Measurements from ENCODE around the gene KRTAP4-9. TPM values are rescaled to one million over a fixed set of nuclear protein-coding genes. Genes with fewer than 3 reads are reported as not detected.
"Not testable (repeated sequence)": the region's sequence is repeated elsewhere in the genome, so short reads cannot be mapped to it uniquely, and the experiment has no call there.

KRTAP4-9 gene
- total and polyA plus RNA-seq, 2 of the 13 experiments (the other 11 are each of a cell fraction or from before 2014, with no cell fraction given), result not detected

GRCh38 chr17:41121742-41122141 is 16.6 kb downstream of the KRTAP4-9 start (continued):
- no peak for TF ChIP-seq ZNF407 (CRISPR knock-in tag; IDR thresholded peaks at IDR 0.05; ENCODE audit: not compliant biosample characterization)
- TF ChIP-seq ZNF740 (CRISPR knock-in tag; IDR thresholded peaks at IDR 0.05), result no peak
- no peak for TF ChIP-seq ZSCAN30 (CRISPR knock-in tag; IDR thresholded peaks at IDR 0.05)
- no peak for TF ChIP-seq ZNF546 (CRISPR knock-in tag; conservative IDR thresholded peaks at IDR 0.05)
- peak; percentile 85 for TF ChIP-seq PCBP2 (optimal IDR thresholded peaks at IDR 0.05; ENCODE audit: low read depth, low read length, poor library complexity, severe bottlenecking)

DNA sequence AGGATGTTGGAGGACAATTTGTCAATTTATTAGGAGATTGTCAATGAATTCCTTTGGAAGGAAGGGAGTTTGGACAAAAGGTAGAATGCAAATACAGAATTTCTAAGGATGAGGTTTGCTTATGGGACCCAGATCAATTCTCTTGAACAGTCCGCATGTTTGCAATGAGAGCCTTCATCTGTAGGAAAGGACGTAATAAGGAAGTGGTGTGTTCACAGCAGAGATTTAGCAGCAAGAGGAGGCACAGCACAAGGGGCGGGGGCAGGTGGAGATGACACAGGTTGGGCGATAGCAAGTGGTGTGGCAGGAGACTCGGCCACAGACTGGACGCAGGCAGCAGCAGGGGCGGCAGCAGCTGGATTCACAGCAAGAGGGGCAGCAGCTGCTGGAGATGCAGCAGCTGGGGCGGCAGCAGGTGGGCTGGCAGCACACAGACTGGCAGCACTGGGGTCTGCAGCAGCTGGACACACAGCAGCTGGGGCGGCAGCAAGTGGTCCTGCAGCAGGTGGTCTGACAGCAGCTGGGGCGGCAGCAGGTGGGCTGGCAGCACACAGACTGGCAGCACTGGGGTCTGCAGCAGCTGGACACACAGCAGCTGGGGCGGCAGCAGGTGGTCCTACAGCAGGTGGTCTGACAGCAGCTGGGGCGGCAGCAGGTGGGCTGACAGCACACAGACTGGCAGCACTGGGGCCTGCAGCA is 18.3 kb downstream of the KRTAP4-9 start:
- H3K36me3 ChIP-seq (replicated peaks in 1 of 2; ENCODE audit: control insufficient read depth in 1 of 2, insufficient read depth in 2 of 2, low read length in 2 of 2); POLR2A ChIA-PET; FAIRE-seq; CTCF ChIA-PET (ENCODE audit: low intra/inter-chr PET ratio, low total read pairs); DNase-seq (ENCODE audit: low spot score); H3K27ac ChIP-seq (ENCODE audit: extremely low read length, insufficient read depth, low read length); ATAC-seq; intact Hi-C loops (cut with micrococcal nuclease; ENCODE audit: unreplicated experiment); H3K4me1 ChIP-seq (ENCODE audit: insufficient read depth, low read length); H3K9ac ChIP-seq (ENCODE audit: insufficient read depth, low read depth, low read length); H3K9me3 ChIP-seq (ENCODE audit: low read length); BruUV-seq (replicated peaks); H2AFZ ChIP-seq (ENCODE audit: low read length); H3K4me2 ChIP-seq (ENCODE audit: low read depth, low read length); in situ Hi-C loops (cut with HindIII; ENCODE audit: extremely low pct_ligation_motif_present, low pct_unique_long_range_greater_than_20kb); H4K20me1 ChIP-seq (ENCODE audit: insufficient read depth, low read length); H3K27me3 ChIP-seq (ENCODE audit: control insufficient read depth in 1 of 2, insufficient read depth in 2 of 2, low read length in 2 of 2); H3K79me2 ChIP-seq (ENCODE audit: insufficient read depth, low read length); H3K4me3 ChIP-seq (replicated peaks in 1 of 3; ENCODE audit: insufficient read depth in 1 of 3, low read depth in 2 of 3, low read length in 3 of 3): not testable (repeated sequence)
- WGBS (ENCODE audit: low lambda C conversion rate), result 47% methylated on average over 7 of the region's 12 CpGs

- whole genome bisulfite sequencing (ENCODE audit: low lambda C conversion rate), result 6% methylated on average over 1 of the region's 3 CpGs
- POLR2A ChIA-PET; DNase-seq (ENCODE audit: low spot score); H3K27me3 ChIP-seq (ENCODE audit: control insufficient read depth in 1 of 2, insufficient read depth in 2 of 2, low read length in 2 of 2); in situ Hi-C loops (cut with HindIII; ENCODE audit: extremely low pct_ligation_motif_present, low pct_unique_long_range_greater_than_20kb); H3K4me1 ChIP-seq (ENCODE audit: insufficient read depth, low read length); H3K36me3 ChIP-seq (replicated peaks in 1 of 2; ENCODE audit: control insufficient read depth in 1 of 2, insufficient read depth in 2 of 2, low read length in 2 of 2); H3K9me3 ChIP-seq (ENCODE audit: low read length); H3K9ac ChIP-seq (ENCODE audit: insufficient read depth, low read depth, low read length); H3K4me3 ChIP-seq (replicated peaks in 1 of 3; ENCODE audit: insufficient read depth in 1 of 3, low read depth in 2 of 3, low read length in 3 of 3); intact Hi-C loops (cut with micrococcal nuclease; ENCODE audit: unreplicated experiment); ATAC-seq; H3K27ac ChIP-seq (ENCODE audit: extremely low read length, insufficient read depth, low read length); CTCF ChIA-PET (ENCODE audit: low intra/inter-chr PET ratio, low total read pairs); FAIRE-seq; H2AFZ ChIP-seq (ENCODE audit: low read length); H4K20me1 ChIP-seq (ENCODE audit: insufficient read depth, low read length); H3K4me2 ChIP-seq (ENCODE audit: low read depth, low read length); H3K79me2 ChIP-seq (ENCODE audit: insufficient read depth, low read length); BruUV-seq (replicated peaks): not testable (repeated sequence)
Observed at GRCh38 chr17:41123991-41124371, 18.8 kb downstream of the KRTAP4-9 start, which contains the start of gene KRTAP4-12. KRTAP4-12 (minus strand) TSS chr17:41124182; CDS start chr17:41124122, 60 bp downstream.

Measured in HepG2 (cell line).